Ureter (tissue), 1 donor: ENCODE measurements around the gene PRPF40B. TPM values are rescaled to one million over a fixed set of nuclear protein-coding genes. Genes with fewer than 3 reads are reported as not detected.
A peak's percentile ranks its signal among the peaks of the same experiment; 100 is the strongest.

ENCODE experiments used
- DNase-seq: peaks from one replicate; pipeline ENCODE4 v3.0.0-alpha.2; 2020; ENCODE audit warnings: low spot score
- total RNA-seq: library from RNA; stranded (reverse); gene quantifications from one replicate; pipeline ENCODE4 v1.2.4, GENCODE V29; 2023
- donor health status: DM: yes; HTN: yes; CAD: no.

Gene PRPF40B
- total RNA-seq, 1 donor from 2014 or later = 44.4 TPM

DNA sequence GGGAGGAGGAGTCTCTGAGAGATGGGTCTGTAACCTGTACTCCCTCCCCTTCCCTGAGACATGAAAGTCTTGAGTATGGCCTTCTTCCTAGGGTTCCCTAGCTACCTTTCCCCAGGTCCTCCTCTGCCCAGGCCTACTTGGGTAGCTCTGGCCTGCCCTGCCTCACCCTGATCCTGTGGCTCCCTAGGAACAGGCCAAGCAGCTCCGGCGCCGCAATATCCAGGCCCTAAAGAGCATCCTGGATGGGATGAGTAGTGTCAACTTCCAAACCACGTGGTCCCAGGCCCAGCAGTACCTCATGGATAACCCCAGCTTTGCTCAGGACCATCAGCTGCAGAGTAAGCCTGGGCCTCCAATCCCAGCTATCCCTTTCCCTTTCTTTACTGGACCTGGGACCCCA lies 12.3 kb downstream of the PRPF40B start:
- DNase-seq = no peak

DNA sequence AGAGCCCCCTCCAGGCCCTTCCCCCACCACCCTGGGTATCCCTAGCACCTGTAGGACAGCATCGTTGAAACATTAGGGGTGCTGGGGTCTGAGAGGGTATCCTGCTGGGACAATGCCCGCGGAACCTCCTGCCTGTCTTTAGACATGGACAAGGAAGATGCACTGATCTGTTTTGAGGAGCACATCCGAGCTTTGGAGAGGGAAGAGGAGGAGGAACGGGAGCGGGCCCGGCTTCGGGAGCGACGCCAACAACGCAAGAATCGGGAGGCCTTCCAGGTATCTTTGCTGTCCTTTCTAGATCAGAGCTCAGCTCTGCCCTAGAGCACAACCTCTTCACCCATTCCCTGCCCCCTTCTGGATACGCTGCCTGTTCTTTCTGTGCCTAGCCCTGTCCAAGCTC lies 13.2 kb downstream of the PRPF40B start:
- DNase-seq = no peak

DNA sequence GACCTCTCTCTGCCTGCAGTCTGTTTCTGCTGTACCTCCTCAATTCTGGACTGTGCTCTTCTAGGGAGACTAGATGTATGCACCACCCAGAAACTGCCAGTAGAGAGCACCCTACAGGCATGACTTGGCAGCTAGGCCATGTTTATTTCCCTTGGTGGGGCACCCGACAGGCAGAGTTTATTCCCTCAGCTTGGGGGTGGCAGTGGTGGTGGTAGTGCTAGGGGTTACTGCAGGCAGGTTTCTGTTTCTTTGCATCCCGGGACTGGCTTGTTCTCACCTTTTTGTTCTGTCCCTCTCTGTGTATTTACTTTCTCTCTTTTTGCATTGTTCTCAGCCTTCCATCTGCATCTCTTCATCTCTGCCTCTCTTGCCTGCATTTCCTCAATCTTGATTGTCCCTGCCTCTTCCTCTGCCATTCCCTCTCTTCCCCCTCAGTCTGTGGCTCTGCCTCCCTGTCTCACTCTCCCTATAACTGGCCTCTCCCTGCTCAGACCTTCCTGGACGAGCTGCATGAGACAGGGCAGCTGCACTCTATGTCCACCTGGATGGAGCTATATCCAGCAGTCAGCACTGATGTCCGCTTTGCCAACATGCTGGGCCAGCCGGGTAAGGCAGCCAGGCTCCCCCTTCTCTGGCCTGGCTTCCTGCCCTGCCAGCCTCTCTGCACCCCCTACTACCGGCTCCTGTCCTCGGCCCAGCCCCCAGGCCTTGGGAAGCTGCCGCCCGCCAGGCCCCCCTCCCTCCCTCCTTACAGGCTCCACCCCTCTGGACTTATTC lies 13.8 kb downstream of the PRPF40B start:
- DNase-seq = no peak

DNA sequence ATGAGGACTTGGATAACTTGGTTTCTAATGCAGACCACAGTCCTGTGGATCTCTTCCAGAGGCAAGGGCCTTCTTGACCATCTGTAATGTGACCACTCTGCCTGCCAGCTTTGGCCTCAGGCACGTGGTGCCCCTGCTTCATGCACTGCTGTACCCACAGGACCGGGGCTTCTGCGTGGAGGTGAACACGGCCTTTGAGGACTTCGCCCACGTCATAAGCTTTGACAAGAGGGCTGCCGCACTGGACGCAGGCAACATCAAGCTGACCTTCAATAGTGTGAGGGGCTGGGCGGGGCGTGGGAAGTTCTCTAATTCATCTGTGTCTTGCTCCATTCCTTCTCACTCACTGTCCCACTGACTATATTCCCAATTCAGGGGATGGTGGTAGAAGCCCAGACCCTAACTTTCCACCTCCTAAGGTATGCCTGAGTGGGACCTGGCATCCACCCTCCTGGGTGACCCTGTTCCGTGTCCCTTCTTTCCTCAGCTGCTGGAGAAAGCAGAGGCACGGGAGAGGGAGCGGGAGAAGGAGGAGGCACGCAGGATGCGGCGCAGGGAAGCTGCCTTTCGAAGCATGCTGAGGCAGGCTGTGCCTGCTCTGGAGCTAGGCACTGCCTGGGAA lies 18.5 kb downstream of the PRPF40B start:
- no peak for DNase-seq

DNA sequence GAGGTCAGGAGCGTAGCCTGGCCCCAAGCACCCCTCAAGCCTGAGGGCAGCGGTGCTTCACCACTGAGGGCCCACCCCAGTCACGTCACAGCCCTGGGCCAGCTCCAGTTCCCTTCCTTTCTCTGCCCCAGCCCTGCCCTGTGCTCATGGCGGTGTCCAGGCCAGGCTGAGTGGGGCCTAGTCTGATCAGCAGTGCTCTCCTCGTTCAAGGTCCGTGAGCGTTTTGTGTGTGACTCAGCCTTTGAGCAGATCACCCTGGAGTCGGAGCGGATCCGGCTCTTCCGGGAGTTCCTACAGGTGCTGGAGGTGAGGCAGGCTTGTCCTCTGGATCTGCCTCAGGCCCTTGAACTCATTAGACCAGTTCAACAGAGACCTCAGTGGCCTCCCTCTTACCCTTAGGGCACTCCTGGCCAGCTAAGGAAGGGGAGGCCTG lies 19.0 kb downstream of the PRPF40B start:
- DNase-seq = no peak

DNA sequence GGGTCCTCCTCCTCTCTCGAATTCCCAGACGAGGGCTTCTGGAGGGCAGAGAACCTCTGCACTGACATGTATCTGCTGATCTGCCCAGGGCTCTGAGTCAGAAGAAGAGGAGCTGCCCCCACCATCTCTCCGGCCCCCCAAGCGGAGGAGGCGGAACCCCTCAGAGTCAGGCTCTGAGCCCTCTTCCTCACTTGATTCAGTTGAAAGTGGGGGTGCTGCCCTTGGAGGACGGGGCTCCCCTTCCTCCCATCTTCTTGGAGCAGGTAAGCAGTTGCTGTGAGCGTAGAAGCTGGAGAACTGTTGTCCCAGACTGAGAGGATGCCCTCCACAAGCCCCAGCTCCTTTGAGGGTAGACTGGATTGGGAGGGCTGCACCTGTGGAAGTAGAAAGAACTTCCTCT lies 19.8 kb downstream of the PRPF40B start:
- no peak for DNase-seq

DNA sequence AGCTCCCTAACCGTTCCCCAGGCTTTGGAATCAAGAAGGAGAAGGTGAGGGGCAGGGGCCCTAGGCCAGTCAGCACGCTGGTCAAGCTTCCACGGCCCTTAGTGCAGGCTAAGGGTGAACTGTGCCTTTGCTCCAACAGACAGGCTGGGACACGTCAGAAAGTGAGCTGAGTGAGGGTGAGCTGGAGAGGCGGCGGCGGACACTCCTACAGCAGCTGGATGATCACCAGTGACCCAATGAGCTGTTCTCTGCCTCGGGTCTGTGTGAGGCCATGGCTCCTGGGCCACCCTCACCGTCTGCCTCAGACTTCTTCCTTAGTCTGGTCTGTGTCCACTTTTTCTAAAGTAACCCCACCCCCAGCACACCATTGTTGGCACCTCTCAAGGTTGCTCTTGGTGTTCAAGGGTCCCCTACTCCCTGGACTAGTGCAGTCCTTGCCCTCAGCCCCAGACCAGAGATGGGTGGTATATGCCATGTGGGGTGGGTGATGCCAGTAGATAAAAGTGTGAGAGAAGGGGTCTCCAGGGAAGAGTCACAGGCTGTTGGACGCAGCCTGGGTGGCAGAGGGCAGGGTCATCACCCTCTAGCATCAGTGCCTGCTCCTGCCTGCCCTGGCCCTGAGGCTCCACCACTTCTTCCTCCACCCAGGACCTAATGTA lies 20.7 kb downstream of the PRPF40B start:
- DNase-seq = peak; percentile 64

DNA sequence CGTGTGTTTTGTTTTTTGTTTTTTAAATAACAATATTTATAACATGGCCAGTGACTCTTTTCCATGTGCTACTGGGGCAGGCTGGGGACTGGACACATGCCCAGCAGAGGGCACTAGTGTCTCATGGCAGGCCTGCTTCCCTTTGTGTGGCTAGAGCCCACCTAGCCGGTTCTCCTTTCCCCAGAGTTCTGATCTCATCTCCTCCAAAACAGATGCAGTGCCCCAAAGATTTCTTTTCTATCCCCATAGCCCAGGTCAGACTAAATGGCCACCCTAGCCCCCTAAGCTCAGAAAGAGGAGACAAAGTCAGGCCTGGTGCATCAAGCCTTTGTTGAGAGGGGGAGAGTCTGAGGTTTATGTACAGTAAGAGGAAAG lies 21.2 kb downstream of the PRPF40B start:
- DNase-seq = peak; percentile 86

DNA sequence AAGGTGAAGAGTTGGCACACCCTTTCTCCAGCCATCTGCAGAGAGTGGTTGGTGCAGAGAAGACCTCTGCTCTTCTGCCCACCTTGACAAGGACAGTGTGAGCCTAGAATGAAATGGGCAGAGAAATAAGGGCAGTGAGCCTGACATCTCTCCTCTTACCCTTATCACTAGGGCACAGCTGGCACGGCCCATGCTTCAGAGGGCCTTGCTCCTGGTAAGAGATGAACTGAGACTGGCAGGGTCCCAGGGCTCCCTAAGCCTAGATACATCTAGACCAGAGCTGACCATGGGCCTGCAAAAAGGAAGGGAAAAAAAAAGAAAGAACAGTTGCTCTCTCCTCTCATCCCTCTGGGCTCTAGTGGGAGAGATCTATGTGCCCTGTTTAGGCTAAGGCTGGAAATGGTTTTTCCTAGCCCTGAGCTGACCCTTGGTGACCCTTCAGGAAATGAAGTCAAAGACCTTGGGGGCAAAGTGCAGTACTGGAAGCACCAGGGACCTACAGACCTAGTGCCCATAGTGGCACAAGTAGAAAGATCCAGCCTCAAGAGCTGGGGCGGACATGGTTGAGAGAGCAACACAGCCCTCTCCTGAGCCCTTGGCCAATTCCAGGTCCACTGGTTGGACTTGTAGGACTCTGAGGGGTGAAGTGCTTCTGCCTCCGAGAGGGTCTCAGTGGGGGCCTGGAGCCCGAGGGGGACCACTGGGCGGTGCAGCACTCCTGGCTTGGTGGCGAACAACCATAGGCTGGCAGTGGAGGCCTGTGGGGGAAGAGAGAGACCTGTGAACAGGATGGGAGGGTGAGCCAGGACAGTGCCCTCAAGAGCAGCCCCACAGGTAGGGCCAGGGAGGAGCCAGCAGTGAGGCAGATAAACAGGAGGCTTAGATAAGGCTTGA lies 22.0 kb downstream of the PRPF40B start:
- DNase-seq = no peak

DNA sequence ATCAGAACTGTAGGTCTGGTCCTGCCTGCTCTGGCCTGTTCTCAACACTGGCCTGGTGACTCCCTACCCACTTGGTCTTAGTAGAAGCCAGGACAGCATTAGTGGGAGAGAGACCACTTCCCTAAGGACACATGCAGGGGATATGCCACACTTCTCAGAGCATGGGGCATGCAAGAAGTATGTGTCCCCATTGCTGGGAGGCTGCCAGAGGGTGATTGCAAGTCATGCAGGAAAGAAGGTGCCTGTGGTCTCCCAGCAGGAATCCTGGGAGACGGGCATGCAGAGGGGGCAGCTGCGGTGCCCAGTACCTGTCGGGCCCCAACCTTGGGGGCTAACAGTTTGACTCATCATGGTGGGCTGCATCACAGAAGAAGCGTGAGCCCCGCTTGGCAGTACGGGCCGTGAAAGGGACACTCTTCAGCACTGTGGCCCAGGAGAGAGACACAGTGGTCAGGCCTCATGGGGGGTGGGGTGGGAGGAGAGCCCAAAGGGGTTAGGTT lies 23.0 kb downstream of the PRPF40B start:
- no peak for DNase-seq

DNA sequence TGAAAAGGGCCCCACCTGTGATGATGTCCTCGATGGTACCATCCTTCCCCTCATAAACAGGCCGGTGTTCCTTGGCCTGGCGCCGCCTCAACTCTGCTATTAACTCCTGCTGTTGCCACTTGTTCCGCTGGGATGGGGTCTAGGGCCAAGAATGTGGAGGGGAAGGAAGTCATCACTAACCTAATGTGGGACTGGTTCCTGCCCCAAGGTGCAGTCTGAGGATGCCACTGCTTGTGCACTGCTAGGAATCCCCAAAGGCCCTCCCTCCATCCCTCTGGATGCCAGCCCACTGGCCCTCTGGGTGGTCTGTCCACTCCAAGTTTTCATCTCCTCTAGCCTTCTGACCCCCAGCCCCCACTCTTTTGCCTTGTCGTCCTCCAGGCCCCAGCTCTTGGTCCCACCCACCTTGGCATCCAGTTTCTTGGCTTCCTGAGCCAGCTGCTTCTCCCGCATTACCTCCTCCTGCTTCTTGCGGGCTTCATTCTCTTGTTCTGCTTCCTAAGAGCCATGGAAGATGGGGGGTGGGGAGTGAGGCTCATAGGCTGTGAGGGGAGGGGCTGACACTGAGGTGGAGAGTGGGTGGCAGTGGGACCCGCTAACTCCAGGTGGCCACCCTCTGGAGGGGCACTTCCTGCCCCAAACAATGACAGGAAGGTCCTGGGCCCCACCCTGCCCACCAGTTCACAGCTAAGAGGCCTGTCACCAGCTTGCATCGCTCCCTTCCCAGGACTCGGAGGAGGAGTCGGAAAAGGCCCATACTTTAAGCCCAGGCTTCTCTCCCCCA lies 23.7 kb downstream of the PRPF40B start:
- no peak for DNase-seq

DNA sequence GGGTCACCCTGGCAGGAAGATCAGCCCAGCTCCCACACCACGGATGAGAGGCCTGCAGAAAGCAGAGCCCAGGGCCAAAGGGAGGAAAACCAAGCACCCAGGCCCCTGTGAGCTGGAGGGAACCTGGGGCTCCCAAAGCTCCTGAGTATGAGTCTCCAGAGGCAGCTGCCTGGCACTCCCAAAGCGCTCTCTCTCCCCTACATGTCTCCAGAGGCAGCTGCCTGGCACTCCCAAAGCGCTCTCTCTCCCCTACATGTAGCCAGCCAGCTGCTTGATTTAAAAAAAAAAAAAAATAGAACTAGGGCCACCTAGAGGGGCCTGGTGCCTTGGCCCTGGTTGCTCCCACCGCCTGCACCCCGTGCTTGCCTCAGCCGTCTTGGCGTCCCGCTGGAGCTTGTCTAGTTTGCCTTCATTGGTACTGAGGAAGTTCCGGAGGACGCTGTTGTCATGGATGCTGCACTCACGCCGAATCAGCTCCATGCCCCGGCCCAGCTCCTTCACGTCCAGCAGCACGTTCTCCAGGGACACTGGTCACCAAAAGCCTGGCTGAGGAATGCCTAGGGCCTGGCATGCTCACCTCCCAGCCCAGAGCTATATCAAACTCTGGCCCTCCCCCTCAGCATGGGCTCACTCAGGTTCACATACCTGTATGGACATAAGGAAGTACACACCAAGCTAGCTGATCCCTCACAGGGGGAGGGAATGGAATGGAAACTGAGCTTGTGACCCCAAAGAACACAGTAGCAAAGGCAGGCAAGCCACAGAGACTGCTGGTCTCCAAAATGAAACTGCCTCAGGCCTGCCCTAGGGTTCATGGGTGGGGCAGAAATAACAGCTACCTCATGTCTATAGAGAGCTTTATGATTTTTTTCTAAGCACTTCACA lies 24.7 kb downstream of the PRPF40B start:
- DNase-seq = no peak

DNA sequence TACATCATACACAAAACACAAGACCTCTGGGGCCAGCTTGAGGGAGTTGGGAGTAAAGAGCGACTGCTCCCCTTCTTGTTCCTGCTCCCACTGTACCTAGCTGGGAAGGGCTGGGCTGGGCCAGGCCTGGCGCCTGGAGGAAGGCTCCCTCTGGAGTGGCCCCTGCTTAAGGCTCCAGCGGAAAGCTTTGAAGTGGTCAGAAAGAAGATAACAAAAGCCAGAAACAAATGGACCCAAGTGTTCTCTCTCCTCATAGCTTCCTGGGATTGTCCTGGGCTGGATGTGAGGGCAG lies 25.3 kb downstream of the PRPF40B start:
- DNase-seq = no peak

DNA sequence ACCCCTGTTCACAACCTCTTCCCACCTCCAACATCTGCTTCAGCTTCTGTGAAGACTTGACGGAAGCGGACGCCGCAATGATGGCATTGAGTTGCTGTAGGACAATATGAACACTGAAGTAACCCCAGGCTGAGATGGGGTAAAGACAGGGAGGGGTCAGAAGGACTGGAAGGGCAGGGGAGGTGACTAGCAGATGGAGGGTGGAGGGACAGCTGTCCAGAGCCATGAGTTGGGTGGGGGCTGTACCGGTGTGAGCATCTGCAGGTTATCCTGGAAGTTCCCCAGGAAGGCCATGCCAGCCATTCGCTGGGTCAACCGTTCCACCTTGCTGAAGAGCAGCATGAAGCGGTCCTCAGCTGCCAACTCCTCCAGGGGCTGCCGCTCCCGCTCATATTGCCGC lies 26.1 kb downstream of the PRPF40B start:
- DNase-seq = no peak

DNA sequence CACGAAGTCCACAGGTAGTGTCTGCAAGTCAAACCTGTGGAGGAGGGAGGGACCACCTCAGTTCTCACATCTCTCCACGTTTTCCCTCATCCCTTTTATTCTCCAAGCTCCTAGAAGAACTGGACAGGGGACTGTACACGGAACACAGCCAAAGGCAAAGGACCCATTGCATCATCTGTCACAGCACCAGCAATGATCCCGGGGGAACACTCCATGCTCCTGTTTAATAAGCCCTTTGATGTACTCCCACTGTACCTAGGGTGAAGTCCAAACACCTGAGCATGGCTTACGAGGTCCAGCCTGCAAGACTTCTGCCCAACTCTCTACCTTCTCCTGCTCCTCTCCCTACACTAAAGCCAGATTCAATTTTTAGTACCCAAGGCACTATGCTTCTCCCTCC lies 26.5 kb downstream of the PRPF40B start:
- DNase-seq = no peak

DNA sequence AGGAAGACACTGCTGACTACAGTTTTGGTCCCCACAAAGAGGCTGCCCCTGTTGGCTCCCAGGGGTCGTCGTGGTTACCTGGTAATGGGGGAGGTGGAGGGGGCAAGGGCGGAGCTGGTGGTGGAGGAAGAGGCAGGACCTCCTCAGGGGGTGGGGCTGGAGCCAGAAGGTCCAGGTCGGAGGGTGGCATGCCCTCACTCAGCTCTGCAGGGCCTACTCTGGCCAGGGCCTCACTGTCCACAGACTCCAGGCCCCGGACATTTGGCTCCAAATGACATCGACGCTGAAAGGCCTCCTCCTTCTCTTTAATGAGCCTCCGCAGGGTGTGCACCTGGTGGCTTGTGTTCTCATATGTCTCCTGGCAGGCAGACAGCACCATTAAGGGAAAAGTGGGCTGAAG lies 28.5 kb downstream of the PRPF40B start:
- DNase-seq = no peak

DNA sequence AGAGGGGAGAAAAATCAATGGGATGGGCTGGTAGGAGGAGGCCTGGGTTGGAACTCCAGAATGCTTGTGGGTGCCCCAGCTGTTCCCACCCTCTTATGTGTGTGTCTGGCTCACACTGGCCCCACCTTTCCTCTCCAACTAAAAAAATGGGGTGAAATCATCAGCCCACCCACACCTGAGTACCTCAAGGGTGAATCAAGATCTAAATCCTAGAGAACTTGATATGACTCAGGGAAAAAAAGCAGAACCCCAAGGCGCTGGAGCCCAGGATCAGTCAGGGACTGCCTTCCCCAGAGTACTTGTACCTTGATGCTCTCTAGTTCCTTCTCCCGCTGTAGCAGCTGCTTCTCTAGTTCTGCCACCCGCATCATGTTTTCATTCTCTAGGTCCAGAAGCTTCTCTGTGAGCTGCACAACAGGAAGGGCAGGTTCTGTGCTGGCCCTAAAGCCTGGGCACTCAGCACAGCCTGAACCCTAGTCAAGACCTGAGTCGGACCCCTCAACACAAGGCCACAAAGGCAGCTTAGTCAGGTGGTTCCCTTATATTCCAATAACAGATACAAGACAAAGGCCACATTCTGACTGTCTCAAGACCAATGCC lies 29.7 kb downstream of the PRPF40B start:
- DNase-seq = no peak

DNA sequence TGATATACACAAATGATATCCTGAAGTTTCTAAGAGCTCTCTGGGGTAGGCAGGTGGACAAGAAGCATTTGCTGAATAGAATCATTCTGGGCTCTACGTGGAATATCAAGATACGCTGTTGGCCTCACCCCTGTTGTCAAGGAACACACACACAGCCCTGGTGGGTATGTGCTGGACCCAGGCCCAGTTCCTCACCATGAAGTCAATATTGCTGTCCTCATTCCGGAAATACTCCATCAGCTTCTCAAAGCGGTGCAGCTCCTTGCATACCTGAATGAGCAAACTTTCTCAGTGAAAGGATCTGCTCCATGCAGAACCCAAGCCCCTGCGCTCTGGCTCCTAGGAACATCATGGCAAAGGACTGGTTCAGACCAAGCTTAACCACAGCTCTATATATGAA lies 31.4 kb downstream of the PRPF40B start:
- DNase-seq = no peak

DNA sequence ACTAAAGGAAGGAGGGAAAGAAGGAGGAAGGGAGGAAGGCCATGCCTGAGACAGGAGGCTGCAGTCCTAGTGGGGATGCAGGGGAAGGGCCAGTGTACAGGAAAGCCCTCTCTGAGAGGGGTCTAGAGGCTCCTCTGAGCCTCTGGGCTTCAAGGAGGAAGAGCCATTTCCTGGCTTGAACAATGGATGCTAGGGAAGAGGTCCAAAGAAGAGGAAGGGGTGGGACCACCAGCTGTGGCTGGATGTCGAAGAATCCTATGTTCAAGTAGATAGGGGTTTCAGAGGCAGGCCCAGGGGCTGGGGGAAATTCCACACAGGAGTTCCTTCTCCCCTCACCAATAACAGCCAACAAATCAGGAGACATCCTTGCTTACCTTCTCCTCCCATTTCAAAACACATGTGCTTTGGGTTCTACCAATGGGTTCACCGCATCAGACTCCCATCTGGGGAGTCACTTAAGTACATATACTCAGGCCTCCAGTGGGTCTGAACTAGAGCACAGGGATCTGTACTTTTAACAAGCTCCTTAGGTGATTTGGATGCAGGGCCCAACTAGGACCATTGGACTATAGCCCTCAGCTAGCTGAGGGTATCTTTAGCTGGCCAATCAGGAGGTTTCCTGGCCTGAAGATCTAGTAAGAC lies 32.4 kb downstream of the PRPF40B start:
- DNase-seq = no peak
